Activated CD4-positive, alpha-beta T cell treated with anti-CD3 and anti-CD28 coated beads for 1 hour (primary cell): ENCODE measurements around the gene RASA4.
A peak's percentile ranks its signal among the peaks of the same experiment; 100 is the strongest.
"Not testable (repeated sequence)": the region's sequence is repeated elsewhere in the genome, so short reads cannot be mapped to it uniquely, and the experiment has no call there.

Source experiments
- DNase-seq: peaks from one replicate; pipeline ENCODE4 v3.0.0-alpha.2; 2020

RASA4 gene

GRCh38 chr7:102604431-102605145 is 12.0 kb downstream of the RASA4 start:
- DNase-seq = not testable (repeated sequence)

- not testable (repeated sequence) for DNase-seq
Observed at GRCh38 chr7:102602317-102602716, 14.2 kb downstream of the RASA4 start.

GRCh38 chr7:102599699-102600098 is 16.9 kb downstream of the RASA4 start:
- not testable (repeated sequence) for DNase-seq

- not testable (repeated sequence) for DNase-seq
Observed at GRCh38 chr7:102596036-102596435, 20.5 kb downstream of the RASA4 start.

- DNase-seq = not testable (repeated sequence)
Observed at GRCh38 chr7:102593637-102594334, 22.8 kb downstream of the RASA4 start.

- peak; percentile 11 for DNase-seq
Observed at GRCh38 chr7:102592477-102593019, 24.0 kb downstream of the RASA4 start.

- not testable (repeated sequence) for DNase-seq
Observed at GRCh38 chr7:102589857-102590256, 26.7 kb downstream of the RASA4 start.

GRCh38 chr7:102583495-102583894 is 33.1 kb downstream of the RASA4 start:
- not testable (repeated sequence) for DNase-seq

GRCh38 chr7:102581722-102582121 is 34.8 kb downstream of the RASA4 start:
- not testable (repeated sequence) for DNase-seq

- peak; percentile 7 for DNase-seq
Observed at GRCh38 chr7:102578486-102578885, 38.1 kb downstream of the RASA4 start.

GRCh38 chr7:102577315-102578240 is 39.0 kb downstream of the RASA4 start:
- not testable (repeated sequence) for DNase-seq

- not testable (repeated sequence) for DNase-seq
Observed at GRCh38 chr7:102576363-102576762, 40.2 kb downstream of the RASA4 start.

GRCh38 chr7:102574607-102575006 is 41.9 kb downstream of the RASA4 start:
- DNase-seq = not testable (repeated sequence)

GRCh38 chr7:102572261-102573239 is 44.0 kb downstream of the RASA4 start, which contains the start of gene POLR2J3:
Gene POLR2J3, minus strand, starts transcription at chr7:102572583. Its CDS starts 62 bp downstream, at chr7:102572521.
- DNase-seq = peak; percentile 100

GRCh38 chr7:102568620-102569019 is 47.9 kb downstream of the RASA4 start:
- DNase-seq = not testable (repeated sequence)

- not testable (repeated sequence) for DNase-seq
Observed at GRCh38 chr7:102550808-102551422, 65.6 kb downstream of the RASA4 start, which contains the start of gene SPDYE2. Gene SPDYE2, plus strand, starts transcription at chr7:102551226. Its CDS starts 2,030 bp downstream, at chr7:102553256.

GRCh38 chr7:102546353-102546752 is 70.2 kb downstream of the RASA4 start:
- not testable (repeated sequence) for DNase-seq

- DNase-seq = not testable (repeated sequence)
Observed at GRCh38 chr7:102545288-102545687, 71.3 kb downstream of the RASA4 start.

- DNase-seq = not testable (repeated sequence)
Observed at GRCh38 chr7:102544372-102544771, 72.2 kb downstream of the RASA4 start.

GRCh38 chr7:102543596-102543995 is 73.0 kb downstream of the RASA4 start, which contains the start of gene UPK3BL2:
Gene UPK3BL2, minus strand, starts transcription at chr7:102543696. Its CDS starts 60 bp downstream, at chr7:102543636.
- not testable (repeated sequence) for DNase-seq
